Endothelial cell of umbilical vein (primary cell): ENCODE measurements around the gene LRRC10B. TPM values are rescaled to one million over a fixed set of nuclear protein-coding genes. Genes with fewer than 3 reads are reported as not detected.

Experiments
- BruUV-seq: library from RNA; stranded (reverse); fragments of 400-500 nt; replicated peaks from 2 replicates; lab custom pipeline; 2021; lab: Mats Ljungman, UMichigan
- CTCF ChIA-PET: fragments of 300-600, 350-600 bp; sonication (Branson Sonifier 250); formaldehyde crosslinking; loops from one replicate; lab custom pipeline; 2021; ENCODE audit warnings: antibody characterized with exemption, inconsistent platforms; lab: Charles Lee
- POLR2A ChIA-PET: fragments of 300-600, 350-600 bp; sonication (Branson Sonifier 250); formaldehyde crosslinking; loops from one replicate; lab custom pipeline; 2021; ENCODE audit warnings: antibody characterized with exemption, inconsistent platforms; lab: Charles Lee
- DNase-seq: peaks from one replicate; pipeline ENCODE4 v3.0.0-alpha.2; 2011; ENCODE audit warnings: low read depth, low spot score
- FAIRE-seq: peaks from 2 replicates; lab custom pipeline; 2011; peaks lifted over from hg19 to GRCh38; lab: Jason Lieb, UNC
- H2AFZ ChIP-seq: 2 replicates; pipeline ENCODE4 v1.6.0; 2012; ENCODE audit warnings: low read depth, low read length, control low read depth, inconsistent platforms
- H3K27ac ChIP-seq: 2 replicates; pipeline ENCODE4 v1.5.1; 2011; ENCODE audit warnings: low read depth, mild to moderate bottlenecking, control low read depth, low read length, moderate library complexity; ENCODE audit not compliant: insufficient read depth
- H3K27me3 ChIP-seq, 2 experiments: 2 replicates each; pipeline versions ENCODE4 v1.6.0 to v1.6.1; 2011; ENCODE audit warnings: low read length in 2 of 2, mixed read lengths in 1 of 2; ENCODE audit not compliant: control insufficient read depth in 2 of 2, insufficient read depth in 2 of 2
- H3K36me3 ChIP-seq, 2 experiments: 2 replicates in 1 of 2; 3 replicates in 1 of 2; pipeline ENCODE4 v1.5.1; 2011; ENCODE audit warnings: low read length in 2 of 2, mild to moderate bottlenecking in 1 of 2, moderate library complexity in 1 of 2; ENCODE audit not compliant: control insufficient read depth in 2 of 2, insufficient read depth in 2 of 2; ENCODE audit errors: extremely low read depth in 1 of 2
- H3K4me1 ChIP-seq: 3 replicates; pipeline ENCODE4 v1.5.1; 2011; ENCODE audit warnings: mild to moderate bottlenecking, low read length; ENCODE audit not compliant: control insufficient read depth, insufficient read depth; ENCODE audit errors: extremely low read depth
- H3K4me2 ChIP-seq: 2 replicates; pipeline ENCODE4 v1.6.1; 2011; ENCODE audit warnings: low read length, control low read depth, mixed read lengths; ENCODE audit not compliant: insufficient read depth
- H3K4me3 ChIP-seq, 3 experiments: fragments of 200-600 bp in 1 of 3; sonication (generic), shearing (Covaris generic) in 1 of 3; replicated peaks in 1 of 3; 2 replicates each; pipeline ENCODE4 v1.5.1; 2011 to 2016; ENCODE audit warnings: control low read depth in 3 of 3, low read length in 3 of 3, mild to moderate bottlenecking in 2 of 3, inconsistent platforms in 1 of 3, low read depth in 1 of 3, moderate library complexity in 1 of 3; ENCODE audit not compliant: insufficient read depth in 1 of 3
- H3K79me2 ChIP-seq: 2 replicates; pipeline ENCODE4 v1.6.0; 2012; ENCODE audit warnings: low read length, inconsistent platforms; ENCODE audit not compliant: control insufficient read depth, insufficient read depth
- H3K9ac ChIP-seq: replicated peaks from 2 replicates; pipeline ENCODE3; 2011; ENCODE audit warnings: low read length, control low read depth; ENCODE audit not compliant: insufficient read depth; ENCODE audit errors: extremely low read depth
- H3K9me1 ChIP-seq: replicated peaks from 3 replicates; pipeline ENCODE4 v1.6.0; 2011; ENCODE audit warnings: mild to moderate bottlenecking, low read length; ENCODE audit not compliant: control insufficient read depth, insufficient read depth; ENCODE audit errors: extremely low read depth
- H3K9me3 ChIP-seq: replicated peaks from 2 replicates; pipeline ENCODE4 v1.5.1; 2012; ENCODE audit warnings: low read length, inconsistent platforms; ENCODE audit not compliant: control insufficient read depth, insufficient read depth
- H4K20me1 ChIP-seq: replicated peaks from 2 replicates; pipeline ENCODE3; 2011; ENCODE audit warnings: mild to moderate bottlenecking, low read length; ENCODE audit not compliant: control insufficient read depth, insufficient read depth; ENCODE audit errors: extremely low read depth
- CTCF ChIP-seq, 2 donors: IDR thresholded peaks; 1 replicate in 1 of 2; 2 replicates in 1 of 2; pipeline ENCODE4 v1.5.1; 2011; ENCODE audit warnings: low read length in 2 of 2, mild to moderate bottlenecking in 2 of 2, moderate library complexity in 2 of 2, control low read depth in 1 of 2, inconsistent platforms in 1 of 2, low read depth in 1 of 2; ENCODE audit not compliant: insufficient read depth in 1 of 2; ENCODE audit errors: extremely low read depth in 1 of 2
- EZH2 ChIP-seq: IDR thresholded peaks from 2 replicates; pipeline ENCODE4 v1.6.1; 2012; ENCODE audit warnings: borderline replicate concordance, low read depth, mild to moderate bottlenecking, moderate library complexity, low read length, inconsistent platforms; ENCODE audit not compliant: severe bottlenecking
- FOS ChIP-seq: IDR thresholded peaks from 2 replicates; pipeline ENCODE4 v1.6.1; 2011; ENCODE audit warnings: mild to moderate bottlenecking, low read length, moderate library complexity, borderline replicate concordance; ENCODE audit not compliant: insufficient read depth
- GATA2 ChIP-seq: IDR thresholded peaks from 2 replicates; pipeline ENCODE4 v1.7.0; 2011; ENCODE audit warnings: low read depth, mild to moderate bottlenecking, moderate library complexity, mixed read lengths, low read length; ENCODE audit not compliant: insufficient read length, insufficient read depth
- JUN ChIP-seq: IDR thresholded peaks from 2 replicates; pipeline ENCODE4 v1.6.1; 2011; ENCODE audit warnings: borderline replicate concordance, low read depth; ENCODE audit not compliant: insufficient read length, insufficient read depth
- MAX ChIP-seq: IDR thresholded peaks from 2 replicates; pipeline ENCODE4 v1.6.1; 2011; ENCODE audit not compliant: insufficient read depth, insufficient read length
- MYC ChIP-seq: IDR thresholded peaks from one replicate; pipeline ENCODE4 v1.6.1; 2011; ENCODE audit warnings: mild to moderate bottlenecking, low read depth, low read length
- POLR2A ChIP-seq: IDR thresholded peaks from 2 replicates; pipeline ENCODE4 v1.6.1; 2012; ENCODE audit warnings: low read depth, mild to moderate bottlenecking, control low read depth, low read length
- POLR2AphosphoS5 ChIP-seq: IDR thresholded peaks from 2 replicates; pipeline ENCODE4 v1.6.1; 2012; ENCODE audit warnings: low read depth, mild to moderate bottlenecking, control low read depth, low read length, moderate library complexity; ENCODE audit not compliant: insufficient read depth
- dilution Hi-C: fragments of 300-500 bp; cut with MboI; formaldehyde crosslinking; loops from one replicate; pipeline ENCODE4 v1.15.0; 2019; ENCODE audit warnings: low sequenced_read_pairs; ENCODE audit not compliant: extremely low pct_ligation_motif_present
- intact Hi-C: fragments of 100-400 bp; cut with micrococcal nuclease; formaldehyde crosslinking; loops from one replicate; pipeline ENCODE4 v1.10.0; 2022
- polyA plus RNA-seq, 4 experiments: library from polyadenylated mRNA; depleted of rRNA in 3 of 4; stranded (reverse) in 3 of 4; unstranded in 1 of 4; fragments of >200 nt; gene quantifications; 2 replicates each; pipeline versions ENCODE4 v1.2.1 to v1.2.3, GENCODE V29; 2011 to 2012; ENCODE audit warnings: missing spikeins in 1 of 4
- total RNA-seq: library from RNA; stranded (reverse); gene quantifications from 2 replicates; pipeline ENCODE4 v1.2.3, GENCODE V29; 2021

The LRRC10B gene
- total and polyA plus RNA-seq, 2 donors (not counting 3 experiments of a cell fraction or from before 2014, with no cell fraction given) = not detected

GRCh38 chr11:61526229-61526628, 17.7 kb downstream of the LRRC10B start:
- CTCF ChIA-PET = interaction anchor here (0.8 to 3.5 kb wide), 6 partner anchors 9 to 80 kb away, joined by 3 to 53 read pairs (median 6); partner anchors contain the start of gene LRRC10B
- no peaks in the 10 kb centered on the region for H3K9me1 ChIP-seq
- no peaks in the 10 kb centered on the region for H3K4me1 ChIP-seq
- H3K27me3 ChIP-seq = no peaks in the 10 kb centered on the region
- POLR2A ChIA-PET = no interaction called here
- TF ChIP-seq JUN = no peak
- no peak for TF ChIP-seq MYC
- TF ChIP-seq GATA2 = no peak
- no peak for TF ChIP-seq CTCF (IDR thresholded peaks at IDR 0.05; ENCODE audit: extremely low read depth in 1 of 2, insufficient read depth in 1 of 2, low read depth in 1 of 2, low read length in 2 of 2)
- TF ChIP-seq POLR2AphosphoS5 = no peak
- no peak for TF ChIP-seq FOS
- no peak for TF ChIP-seq MAX
- TF ChIP-seq POLR2A = no peak
- TF ChIP-seq EZH2 = no peak
- H3K79me2 ChIP-seq = no peaks in the 10 kb centered on the region
- no peaks in the 10 kb centered on the region for H3K36me3 ChIP-seq
- DNase-seq (no peak), FAIRE-seq (no peak)
- no TSS peak for BruUV-seq
- H3K9me3 ChIP-seq = no peaks in the 10 kb centered on the region
- no peak overlapping the region for H3K9ac ChIP-seq
- H2AFZ ChIP-seq = no peak overlapping the region
- H3K27ac ChIP-seq = no peak overlapping the region
- no peaks in the 10 kb centered on the region for H4K20me1 ChIP-seq
- intact Hi-C loops = no loop called here
- no peak overlapping the region for H3K4me2 ChIP-seq
- dilution Hi-C loops = no loop called here
- H3K4me3 ChIP-seq = no peak overlapping the region
